Brain microvascular endothelial cell (primary cell): ENCODE results near the gene RANBP10.

Experiments
- DNase-seq: peaks from one replicate; pipeline ENCODE4 v3.0.0-alpha.2; 2020
- H3K27ac ChIP-seq: fragments of 250-450 bp; sonication (Bioruptor Pico); 2 replicates; pipeline ENCODE4 v1.5.1; 2020; ENCODE audit warnings: mild to moderate bottlenecking, moderate library complexity
- H3K27me3 ChIP-seq: fragments of 250-450 bp; sonication (Bioruptor Pico); replicated peaks from 2 replicates; pipeline ENCODE4 v1.5.1; 2020; ENCODE audit warnings: mild to moderate bottlenecking
- H3K36me3 ChIP-seq: fragments of 250-450 bp; sonication (Bioruptor Pico); replicated peaks from 2 replicates; pipeline ENCODE4 v1.5.1; 2020; ENCODE audit warnings: mild to moderate bottlenecking
- H3K4me3 ChIP-seq: 2 replicates; pipeline ENCODE4 v1.5.1; 2011; ENCODE audit warnings: low read depth, mild to moderate bottlenecking, control low read depth, low read length, moderate library complexity
- in situ Hi-C: cut with HindIII; loops from 2 replicates; pipeline ENCODE4 v1.10.0; 2017; ENCODE audit warnings: low sequenced_read_pairs, low pct_ligation_motif_present
- TF ChIP-seq, protein P1 (sequence below): IDR thresholded peaks from 2 replicates; pipeline ENCODE4 v1.5.1; 2011; ENCODE audit warnings: low read depth, mild to moderate bottlenecking, moderate library complexity, low read length, control low read depth, inconsistent platforms; ENCODE audit errors: missing control alignments

The RANBP10 gene

DNA sequence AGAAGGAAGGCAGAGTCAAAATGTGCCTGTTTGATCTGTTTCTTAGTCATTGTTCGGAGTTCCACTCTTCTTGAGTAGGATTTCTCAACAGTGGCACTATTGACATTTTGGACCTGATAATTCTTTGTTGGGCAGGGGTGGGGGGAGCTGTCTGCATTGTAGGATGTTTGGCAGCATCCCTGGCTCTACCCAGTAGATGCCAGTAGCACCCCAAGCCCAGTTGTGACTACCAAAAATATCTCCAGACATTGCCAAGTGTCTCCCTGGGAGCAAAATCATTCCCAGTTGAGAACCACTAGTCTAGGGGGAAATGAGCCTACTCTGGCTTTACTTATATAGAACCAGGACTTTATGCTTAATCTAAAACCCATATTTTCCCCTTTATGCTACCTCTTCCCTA, 86.1 kb downstream of the RANBP10 start:
- in situ Hi-C loops, result loop anchor here (25.0 kb wide), 1 partner anchor 192 kb away; no protein-coding TSS in a partner anchor
- DNase-seq, result no peak
- TF ChIP-seq, protein P1, sequence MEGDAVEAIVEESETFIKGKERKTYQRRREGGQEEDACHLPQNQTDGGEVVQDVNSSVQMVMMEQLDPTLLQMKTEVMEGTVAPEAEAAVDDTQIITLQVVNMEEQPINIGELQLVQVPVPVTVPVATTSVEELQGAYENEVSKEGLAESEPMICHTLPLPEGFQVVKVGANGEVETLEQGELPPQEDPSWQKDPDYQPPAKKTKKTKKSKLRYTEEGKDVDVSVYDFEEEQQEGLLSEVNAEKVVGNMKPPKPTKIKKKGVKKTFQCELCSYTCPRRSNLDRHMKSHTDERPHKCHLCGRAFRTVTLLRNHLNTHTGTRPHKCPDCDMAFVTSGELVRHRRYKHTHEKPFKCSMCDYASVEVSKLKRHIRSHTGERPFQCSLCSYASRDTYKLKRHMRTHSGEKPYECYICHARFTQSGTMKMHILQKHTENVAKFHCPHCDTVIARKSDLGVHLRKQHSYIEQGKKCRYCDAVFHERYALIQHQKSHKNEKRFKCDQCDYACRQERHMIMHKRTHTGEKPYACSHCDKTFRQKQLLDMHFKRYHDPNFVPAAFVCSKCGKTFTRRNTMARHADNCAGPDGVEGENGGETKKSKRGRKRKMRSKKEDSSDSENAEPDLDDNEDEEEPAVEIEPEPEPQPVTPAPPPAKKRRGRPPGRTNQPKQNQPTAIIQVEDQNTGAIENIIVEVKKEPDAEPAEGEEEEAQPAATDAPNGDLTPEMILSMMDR, result no peak
- Histone ChIP-seq H3K4me3 (no peak overlapping the region), H3K27ac (peak overlapping the region; percentile 69), H3K27me3 (no peaks in the 10 kb centered on the region), H3K36me3 (peaks cover 4% of the 10 kb centered on the region)

GRCh38 chr16:67719778-67720144, 86.6 kb downstream of the RANBP10 start:
- H3K27ac ChIP-seq, result peak overlapping the region; percentile 69
- in situ Hi-C loops, result loop anchor here (25.0 kb wide), 1 partner anchor 193 kb away; no protein-coding TSS in a partner anchor
- H3K36me3 ChIP-seq, result no peaks in the 10 kb centered on the region
- peak overlapping the region; percentile 87 for H3K4me3 ChIP-seq
- TF ChIP-seq, protein P1, result no peak
- DNase-seq, result peak; percentile 70
- no peaks in the 10 kb centered on the region for H3K27me3 ChIP-seq

GRCh38 chr16:67719048-67719777, 87.1 kb downstream of the RANBP10 start, which contains the start of gene GFOD2:
GFOD2 (minus strand) TSS chr16:67719316; CDS start chr16:67685715, 33,601 bp downstream.
- Histone ChIP-seq H3K27ac (peak within 1 kb of the TSS; percentile 69), H3K27me3 (no peaks in the 10 kb centered on the region), H3K4me3 (peak within 1 kb of the TSS; percentile 87), H3K36me3 (no peaks in the 10 kb centered on the region)
- in situ Hi-C loops, result loop anchor here (25.0 kb wide), 1 partner anchor 193 kb away; no protein-coding TSS in a partner anchor
- DNase-seq, result peak; percentile 91
- TF ChIP-seq, protein P1, result no peak

DNA sequence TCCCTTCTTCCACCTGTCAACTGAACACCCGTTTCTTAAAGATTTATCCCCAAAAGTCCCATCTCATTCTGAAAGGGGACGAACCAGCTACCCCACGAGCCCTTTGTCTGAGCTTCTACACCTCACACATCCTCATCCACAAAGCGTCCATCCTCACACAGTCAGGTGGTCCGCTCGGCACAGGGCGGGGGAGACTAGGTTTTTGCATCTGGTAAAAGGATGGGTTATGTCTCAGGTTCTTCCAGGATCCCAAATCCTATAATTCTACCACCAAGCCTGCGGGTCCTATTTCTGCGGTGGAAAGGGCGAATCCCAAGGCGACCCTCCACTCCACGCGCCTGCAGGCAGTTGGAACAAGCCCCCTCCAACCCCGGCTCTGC, 87.7 kb downstream of the RANBP10 start:
- TF ChIP-seq, protein P1, result no peak
- no peak for DNase-seq
- Histone ChIP-seq H3K4me3 (peak overlapping the region; percentile 87), H3K36me3 (no peaks in the 10 kb centered on the region), H3K27ac (peak overlapping the region; percentile 21), H3K27me3 (no peaks in the 10 kb centered on the region)
- in situ Hi-C loops, result loop anchor here (25.0 kb wide), 1 partner anchor 194 kb away; no protein-coding TSS in a partner anchor

GRCh38 chr16:67716097-67716496, 90.3 kb downstream of the RANBP10 start:
- Histone ChIP-seq H3K4me3 (no peak overlapping the region), H3K36me3 (no peaks in the 10 kb centered on the region), H3K27ac (no peak overlapping the region), H3K27me3 (no peaks in the 10 kb centered on the region)
- TF ChIP-seq, protein P1, result no peak
- in situ Hi-C loops, result loop anchor here (25.0 kb wide), 1 partner anchor 196 kb away; no protein-coding TSS in a partner anchor
- DNase-seq, result no peak
